Neural cell (in vitro differentiated cells): ENCODE measurements around the gene SUFU. TPM values are rescaled to one million over a fixed set of nuclear protein-coding genes. Genes with fewer than 3 reads are reported as not detected.

Experiments
- H2AFZ ChIP-seq: fragments of 200-600, 300-800 bp; sonication (generic), shearing (Covaris generic); 2 replicates; pipeline ENCODE4 v1.6.0; 2014; ENCODE audit warnings: low read depth, mild to moderate bottlenecking, antibody characterized with exemption, low read length, moderate library complexity
- H3F3A ChIP-seq: fragments of 200-600 bp; shearing (Covaris generic); 2 replicates; pipeline ENCODE4 v1.6.1; 2016; ENCODE audit warnings: mild to moderate bottlenecking, moderate library complexity, mixed read lengths, antibody characterized with exemption, low read length; ENCODE audit not compliant: insufficient read depth, poor library complexity, severe bottlenecking
- H3K27ac ChIP-seq: fragments of 200-600, 300-800 bp; sonication (generic), shearing (Covaris generic); 2 replicates; pipeline ENCODE4 v1.5.1; 2014; ENCODE audit warnings: mild to moderate bottlenecking, low read length, moderate library complexity
- H3K27me3 ChIP-seq: fragments of 300-800, 200-600 bp; sonication (generic), shearing (Covaris generic); 2 replicates; pipeline ENCODE4 v1.6.0; 2014; ENCODE audit warnings: mild to moderate bottlenecking, low read depth, low read length, moderate library complexity; ENCODE audit not compliant: insufficient read depth
- H3K36me3 ChIP-seq: fragments of 300-800, 200-600 bp; sonication (generic), shearing (Covaris generic); 2 replicates; pipeline ENCODE4 v1.5.1; 2014; ENCODE audit warnings: mild to moderate bottlenecking, antibody characterized with exemption, low read length, moderate library complexity; ENCODE audit not compliant: insufficient read depth
- H3K4me2 ChIP-seq: fragments of 300-800, 200-600 bp; sonication (generic), shearing (Covaris generic); 2 replicates; pipeline ENCODE4 v1.6.0; 2014; ENCODE audit warnings: mild to moderate bottlenecking, low read length
- H3K4me3 ChIP-seq: fragments of 300-800, 200-600 bp; sonication (generic), shearing (Covaris generic); 2 replicates; pipeline ENCODE4 v1.5.1; 2014; ENCODE audit warnings: mild to moderate bottlenecking, low read length, moderate library complexity
- H3K79me2 ChIP-seq: fragments of 200-600 bp; shearing (Covaris generic); replicated peaks from 2 replicates; pipeline ENCODE4 v1.6.0; 2014; ENCODE audit warnings: mild to moderate bottlenecking, low read length, moderate library complexity; ENCODE audit not compliant: insufficient read depth
- H3K9ac ChIP-seq: fragments of 300-800, 200-600 bp; sonication (generic), shearing (Covaris generic); 2 replicates; pipeline ENCODE4 v1.6.1; 2016; ENCODE audit warnings: mild to moderate bottlenecking, low read length, mixed read lengths
- H3K9me2 ChIP-seq: fragments of 200-600 bp; shearing (Covaris generic); 2 replicates; pipeline ENCODE4 v1.6.1; 2016; ENCODE audit warnings: mild to moderate bottlenecking, low read length, mixed read lengths; ENCODE audit not compliant: insufficient read depth
- H3K9me3 ChIP-seq: fragments of 200-600, 300-800 bp; sonication (generic), shearing (Covaris generic); 2 replicates; pipeline ENCODE4 v1.6.1; 2016; ENCODE audit warnings: mild to moderate bottlenecking, mixed run types, low read length, moderate library complexity, mixed read lengths
- H4K20me1 ChIP-seq: fragments of 200-600 bp; shearing (Covaris generic); 2 replicates; pipeline ENCODE4 v1.6.1; 2016; ENCODE audit warnings: mild to moderate bottlenecking, mixed run types; ENCODE audit not compliant: insufficient read depth
- CTCF ChIP-seq: fragments of 450-650 bp; IDR thresholded peaks from 2 replicates; pipeline ENCODE4 v1.5.1; 2014; ENCODE audit warnings: antibody characterized with exemption, mild to moderate bottlenecking, moderate library complexity; ENCODE audit not compliant: poor library complexity, severe bottlenecking
- EP300 ChIP-seq: fragments of 450-650 bp; conservative IDR thresholded peaks from 2 replicates; pipeline ENCODE4 v1.6.1; 2014; ENCODE audit warnings: antibody characterized with exemption, mild to moderate bottlenecking, moderate library complexity; ENCODE audit not compliant: poor library complexity, severe bottlenecking
- EZH2 ChIP-seq: fragments of 200-600, 300-800 bp; shearing (Covaris generic), sonication (generic); IDR thresholded peaks from 2 replicates; pipeline ENCODE4 v1.6.1; 2014; ENCODE audit warnings: antibody characterized with exemption, low read length, borderline replicate concordance, mild to moderate bottlenecking; ENCODE audit not compliant: insufficient read depth, poor library complexity, severe bottlenecking
- MXI1 ChIP-seq: fragments of 450-650 bp; conservative IDR thresholded peaks from 2 replicates; pipeline ENCODE4 v1.6.1; 2014; ENCODE audit warnings: antibody characterized with exemption, mild to moderate bottlenecking; ENCODE audit not compliant: poor library complexity, severe bottlenecking
- POLR2AphosphoS5 ChIP-seq: IDR thresholded peaks from 2 replicates; pipeline ENCODE4 v1.6.1; 2012
- RAD21 ChIP-seq: fragments of 450-650 bp; conservative IDR thresholded peaks from 2 replicates; pipeline ENCODE4 v1.6.1; 2014; ENCODE audit warnings: antibody characterized with exemption, mild to moderate bottlenecking, moderate library complexity
- REST ChIP-seq: IDR thresholded peaks from 2 replicates; pipeline ENCODE4 v1.6.1; 2012; ENCODE audit warnings: borderline replicate concordance
- SMC3 ChIP-seq: fragments of 450-650 bp; conservative IDR thresholded peaks from 2 replicates; pipeline ENCODE4 v1.6.1; 2014; ENCODE audit warnings: antibody characterized with exemption, mild to moderate bottlenecking, moderate library complexity; ENCODE audit not compliant: poor library complexity
- TAF1 ChIP-seq: IDR thresholded peaks from 2 replicates; pipeline ENCODE4 v1.6.1; 2012; ENCODE audit warnings: low read depth
- polyA plus RNA-seq: library from polyadenylated mRNA; depleted of rRNA; stranded (reverse); fragments of >200 nt; gene quantifications from 2 replicates; pipeline ENCODE4 v1.2.3, GENCODE V29; 2014

The SUFU gene
- polyA plus RNA-seq, 1 donor from 2014 or later, result 4.8 TPM

DNA sequence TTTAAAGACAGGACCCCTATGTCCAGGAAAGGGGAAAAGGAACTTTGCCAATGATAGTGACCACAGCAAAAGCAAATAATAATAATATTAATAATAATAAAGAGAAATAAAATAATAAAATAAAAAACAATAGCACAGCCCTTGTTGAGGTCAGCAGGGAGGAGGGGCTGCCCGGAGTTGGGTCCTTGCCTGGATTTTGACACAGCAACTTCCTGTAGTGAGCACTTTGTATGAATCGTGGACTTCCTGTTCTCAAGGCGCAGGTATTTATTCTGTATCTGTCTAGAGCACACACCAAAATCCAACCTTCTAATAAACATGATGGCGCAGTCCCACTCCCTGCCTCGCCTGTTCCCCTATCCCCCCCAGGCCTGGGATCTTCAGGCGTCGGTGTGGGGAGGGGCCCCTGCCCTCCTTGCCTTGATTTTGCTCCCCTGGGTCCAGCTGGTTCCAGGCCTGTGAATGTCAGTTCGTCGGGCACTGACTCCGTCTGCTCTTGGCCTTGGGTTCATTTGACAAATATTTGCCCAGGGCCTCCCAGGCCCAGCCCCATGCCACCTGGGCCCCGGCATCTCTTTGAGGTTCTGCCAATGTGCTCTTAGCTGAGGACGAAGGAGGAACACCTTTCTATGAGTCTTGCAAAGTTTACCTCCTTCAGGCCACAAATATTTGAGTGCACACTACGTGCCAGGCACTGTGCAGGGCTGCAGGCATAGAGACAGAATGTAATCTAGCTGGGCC, 154.4 kb downstream of the SUFU start:
- Histone ChIP-seq H3F3A (no peaks in the 10 kb centered on the region), H3K36me3 (no peaks in the 10 kb centered on the region), H2AFZ (no peak overlapping the region), H3K27me3 (no peaks in the 10 kb centered on the region), H4K20me1 (no peaks in the 10 kb centered on the region), H3K9me3 (no peaks in the 10 kb centered on the region), H3K4me2 (no peak overlapping the region), H3K79me2 (peaks cover 8% of the 10 kb centered on the region), H3K4me3 (no peak overlapping the region), H3K27ac (no peak overlapping the region), H3K9ac (no peak overlapping the region), H3K9me2 (no peaks in the 10 kb centered on the region)
- no peak for TF ChIP-seq RAD21
- TF ChIP-seq MXI1, result no peak
- no peak for TF ChIP-seq REST
- no peak for TF ChIP-seq EP300
- TF ChIP-seq EZH2, result no peak
- TF ChIP-seq CTCF, result no peak
- TF ChIP-seq SMC3, result no peak
- TF ChIP-seq POLR2AphosphoS5, result no peak
- no peak for TF ChIP-seq TAF1

GRCh38 chr10:102658802-102659201, 155.0 kb downstream of the SUFU start:
- Histone ChIP-seq H3K79me2 (peaks cover 1% of the 10 kb centered on the region), H3K4me3 (no peak overlapping the region), H3K27me3 (no peaks in the 10 kb centered on the region), H2AFZ (no peak overlapping the region), H3K9me2 (no peaks in the 10 kb centered on the region), H3K27ac (no peak overlapping the region), H3K4me2 (no peak overlapping the region), H3K9me3 (no peaks in the 10 kb centered on the region), H3K36me3 (no peaks in the 10 kb centered on the region), H4K20me1 (no peaks in the 10 kb centered on the region), H3F3A (no peaks in the 10 kb centered on the region), H3K9ac (no peak overlapping the region)
- no peak for TF ChIP-seq RAD21
- TF ChIP-seq REST, result no peak
- TF ChIP-seq CTCF, result no peak
- TF ChIP-seq EP300, result no peak
- no peak for TF ChIP-seq TAF1
- no peak for TF ChIP-seq EZH2
- TF ChIP-seq MXI1, result no peak
- no peak for TF ChIP-seq SMC3
- no peak for TF ChIP-seq POLR2AphosphoS5
